Endometrium (tissue), 2 donors: ENCODE results near the gene CDCA3.

Source experiments
- FAIRE-seq: peaks from 2 replicates; lab custom pipeline; 2012; peaks lifted over from hg19 to GRCh38; lab: Jason Lieb, UNC
- donor health status: control.
- donor health status: control.

CDCA3 gene

DNA sequence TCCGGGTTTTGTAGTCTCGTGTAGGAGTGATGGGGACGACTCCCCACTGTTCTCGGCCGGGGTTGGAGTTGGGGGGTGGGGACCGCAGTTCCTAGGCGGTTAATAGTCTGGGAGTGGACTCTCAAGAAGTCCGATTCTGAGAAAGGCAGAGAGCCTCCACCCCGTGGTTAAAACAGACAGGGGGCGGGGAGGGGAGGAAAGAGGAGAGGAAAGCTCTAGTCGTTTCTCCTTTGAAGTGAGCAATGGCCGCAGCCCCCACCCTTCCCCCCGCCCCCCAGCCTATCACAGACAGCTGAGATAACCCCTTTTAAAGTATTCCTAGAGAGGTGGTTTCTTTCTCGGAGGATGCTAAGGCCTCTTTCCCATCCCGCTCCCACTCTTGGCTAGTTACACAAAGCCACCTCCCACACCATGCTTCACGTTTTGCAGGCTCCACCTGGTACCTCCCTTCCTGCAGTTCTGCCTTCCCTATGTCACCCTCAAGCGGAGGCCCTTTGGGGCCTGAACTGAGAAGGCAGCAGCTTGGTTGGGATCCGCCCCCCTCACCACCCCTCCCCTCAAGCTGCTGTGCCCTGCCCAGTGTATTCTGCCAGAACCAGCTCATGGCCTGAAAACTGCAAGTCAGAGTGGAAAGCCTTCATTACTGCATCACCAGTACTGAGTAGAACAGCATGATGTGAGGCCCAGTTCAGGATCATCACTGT, 1.7 kb upstream of the CDCA3 start:
- no peak for FAIRE-seq

DNA sequence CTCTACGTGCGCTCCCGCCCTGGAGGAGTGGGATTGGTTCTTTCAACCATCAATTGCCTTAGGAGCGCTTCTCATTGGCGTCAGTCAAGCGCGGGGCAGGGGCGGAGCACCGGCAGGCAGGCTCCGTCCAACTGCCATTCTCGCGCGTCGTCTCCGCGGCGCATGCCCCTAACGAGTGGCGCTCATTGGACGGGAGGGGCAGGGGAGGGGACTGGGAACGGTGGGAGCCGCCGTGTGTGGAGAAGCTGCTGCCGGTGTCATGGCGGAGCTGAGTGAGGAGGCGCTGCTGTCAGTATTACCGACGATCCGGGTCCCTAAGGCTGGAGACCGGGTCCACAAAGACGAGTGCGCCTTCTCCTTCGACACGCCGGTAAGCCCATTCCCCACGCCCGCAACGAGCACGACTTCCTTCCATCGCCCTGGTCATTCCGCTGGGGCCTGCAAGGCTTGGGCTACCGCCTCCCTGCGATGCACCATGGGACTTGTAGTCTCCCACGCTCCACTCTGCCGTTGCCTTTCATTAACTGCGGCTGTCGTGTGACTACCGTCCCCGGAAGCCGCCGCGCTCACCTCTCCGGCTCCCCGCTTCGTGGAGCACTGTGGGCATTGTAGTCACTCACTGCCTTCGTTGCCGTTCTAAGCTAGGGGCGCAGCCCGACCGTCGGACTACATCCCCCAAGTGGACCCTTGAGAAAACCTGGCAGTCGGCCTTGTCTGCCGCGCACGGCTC, 1.0 kb upstream of the CDCA3 start, which contains the start of gene USP5:
USP5 (plus strand) TSS at position 230 of the 730 bp plus-strand sequence; CDS start at position 260, 30 bp downstream.
- FAIRE-seq = peak; percentile 98

GRCh38 chr12:6850796-6851152, 312 bp downstream of the CDCA3 start:
- FAIRE-seq = no peak

DNA sequence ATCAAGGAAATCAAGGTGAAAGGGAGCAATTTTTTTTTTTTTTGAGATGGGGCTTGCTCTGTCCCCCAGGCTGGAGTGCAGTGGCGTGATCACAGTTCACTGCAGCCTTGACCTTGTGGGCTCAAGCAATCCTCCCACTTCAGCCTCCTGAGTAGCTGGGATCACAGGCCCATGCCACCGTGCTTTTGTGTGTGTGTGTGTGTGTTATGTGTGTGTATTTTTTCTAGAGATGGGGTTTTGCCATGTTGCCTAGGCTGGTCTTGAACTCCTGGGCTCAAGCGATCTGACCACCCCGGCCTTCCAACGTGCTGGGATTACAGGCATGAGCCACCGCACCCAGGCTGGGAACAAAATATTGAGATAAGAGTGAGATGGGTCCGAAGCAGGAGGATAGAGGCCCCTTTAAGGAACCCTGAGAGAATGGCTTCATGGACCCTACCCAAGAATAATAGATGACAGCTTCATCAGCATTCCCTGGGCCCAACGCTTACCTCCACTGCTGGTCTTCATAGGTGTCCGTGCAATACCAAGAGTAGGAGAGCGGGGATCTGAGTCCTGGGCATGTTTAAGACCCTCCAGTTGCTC, 1.0 kb downstream of the CDCA3 start:
- FAIRE-seq = no peak

DNA sequence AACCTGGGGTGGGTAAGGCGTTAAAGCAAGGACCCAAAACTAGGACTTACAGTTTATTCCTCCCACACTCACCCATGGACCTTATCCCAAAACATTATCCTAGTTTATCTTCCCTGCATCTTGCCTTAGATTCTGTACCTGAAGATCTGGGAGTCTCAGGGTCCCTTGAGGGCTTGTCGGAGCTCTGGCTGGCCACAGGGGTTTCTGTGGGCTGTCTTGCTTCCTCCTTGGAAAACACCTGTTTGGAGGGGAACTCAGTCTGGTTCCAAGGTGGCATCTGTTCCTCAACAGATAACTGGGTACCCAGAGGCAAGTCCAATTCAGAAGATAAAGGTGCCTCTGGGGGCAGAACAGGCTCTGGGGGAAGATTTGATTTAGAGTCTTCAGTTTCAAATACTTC, 1.7 kb downstream of the CDCA3 start:
- no peak for FAIRE-seq

DNA sequence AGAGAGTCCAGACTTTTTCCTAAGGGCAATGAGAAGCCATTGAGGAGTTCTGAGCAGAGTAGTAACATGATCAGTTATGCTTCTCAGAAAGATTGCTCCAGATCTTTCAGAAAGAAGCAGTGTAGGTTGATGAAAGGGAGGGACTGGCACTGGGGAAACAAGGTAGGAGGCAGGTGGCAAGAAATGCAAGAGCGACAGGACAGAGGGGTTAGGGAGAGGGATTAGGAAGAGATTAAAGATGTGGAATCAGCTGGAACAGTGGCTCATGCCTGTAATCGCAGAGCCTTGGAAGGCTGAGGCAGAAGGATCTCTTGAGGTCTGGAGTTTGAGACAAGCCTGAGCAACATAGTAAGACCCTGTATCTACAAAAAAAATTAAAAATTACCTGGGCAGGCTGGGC, 3.4 kb downstream of the CDCA3 start:
- FAIRE-seq = no peak

GRCh38 chr12:6846316-6846869, 4.7 kb downstream of the CDCA3 start:
- no peak for FAIRE-seq

DNA sequence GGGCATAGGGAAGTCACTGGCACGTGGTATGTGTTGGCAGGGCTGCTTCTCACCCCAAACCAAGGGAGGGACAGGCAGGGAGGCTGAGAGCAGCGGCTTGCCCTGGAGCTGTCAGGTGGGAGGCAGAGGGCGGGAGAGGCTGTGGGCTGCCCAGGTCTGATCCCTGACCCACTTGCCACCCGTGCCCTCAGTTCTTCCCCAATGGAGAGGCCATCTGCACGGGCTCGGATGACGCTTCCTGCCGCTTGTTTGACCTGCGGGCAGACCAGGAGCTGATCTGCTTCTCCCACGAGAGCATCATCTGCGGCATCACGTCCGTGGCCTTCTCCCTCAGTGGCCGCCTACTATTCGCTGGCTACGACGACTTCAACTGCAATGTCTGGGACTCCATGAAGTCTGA, 5.7 kb downstream of the CDCA3 start:
- FAIRE-seq = no peak

- no peak for FAIRE-seq
These were observed 7.8 kb downstream of the CDCA3 start for GRCh38 chr12:6843118-6843902.

- no peak for FAIRE-seq
These were observed 9.0 kb downstream of the CDCA3 start for GRCh38 chr12:6842075-6842474.

DNA sequence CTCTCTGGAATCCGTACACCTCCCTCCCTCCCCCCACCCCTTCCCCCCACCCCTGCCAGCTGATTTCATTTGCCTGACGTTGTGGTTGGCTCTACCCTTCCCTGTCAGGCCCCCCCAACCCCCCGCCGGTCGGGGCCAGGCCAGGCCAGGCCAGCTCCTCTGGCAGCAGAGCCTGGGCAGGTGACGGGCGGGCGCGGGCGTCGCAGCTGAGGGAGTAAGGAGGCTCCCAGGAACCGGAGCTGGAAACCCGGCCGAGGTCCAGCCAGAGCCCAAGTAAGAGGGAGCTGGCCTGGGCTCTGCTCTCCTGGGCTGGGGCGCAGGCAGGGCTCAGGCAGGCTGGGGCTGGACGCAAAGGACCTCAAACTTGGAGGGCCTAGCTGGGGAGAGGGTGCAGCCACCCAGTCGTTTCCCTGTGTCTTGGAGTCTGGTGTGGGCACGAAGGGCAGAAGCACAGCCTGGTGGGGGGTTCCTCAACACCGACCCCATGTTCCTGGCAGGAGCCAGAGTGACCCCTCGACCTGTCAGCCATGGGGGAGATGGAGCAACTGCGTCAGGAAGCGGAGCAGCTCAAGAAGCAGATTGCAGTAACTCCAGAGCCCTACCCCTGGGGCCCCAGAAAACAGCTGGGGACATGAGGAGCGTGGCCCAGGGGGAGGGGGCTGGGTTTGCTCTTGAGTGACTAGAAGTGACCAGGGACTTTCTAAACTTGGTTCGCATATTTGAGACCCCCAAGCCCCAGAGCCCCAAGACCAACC, 10.1 kb downstream of the CDCA3 start, which contains the start of gene GNB3:
GNB3 (plus strand) TSS at position 165 of the 755 bp plus-strand sequence; CDS start at position 528, 363 bp downstream.
- no peak for FAIRE-seq

DNA sequence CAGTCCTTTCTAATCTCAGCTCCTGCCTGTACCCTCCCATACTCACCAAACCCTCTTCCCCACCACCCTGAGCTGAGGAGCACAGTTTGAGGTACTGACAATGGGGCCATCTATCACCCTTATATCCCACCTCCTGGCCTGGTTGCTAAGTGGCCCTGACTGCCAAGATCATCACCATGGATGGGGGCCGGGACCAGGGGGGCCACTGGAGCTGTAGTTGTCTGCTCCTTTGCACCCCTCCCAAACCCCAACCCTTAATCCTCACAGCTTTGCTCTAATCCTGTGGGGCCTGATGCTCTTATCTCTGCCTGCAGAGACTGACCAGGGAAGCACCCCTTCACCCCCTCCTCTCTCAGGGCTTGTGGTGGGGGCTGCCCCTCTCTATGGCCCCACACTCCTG, 10.8 kb downstream of the CDCA3 start:
- no peak for FAIRE-seq

- FAIRE-seq = no peak
These were observed 11.4 kb downstream of the CDCA3 start for GRCh38 chr12:6839482-6840201.

GRCh38 chr12:6838854-6839253, 12.2 kb downstream of the CDCA3 start:
- no peak for FAIRE-seq

GRCh38 chr12:6837370-6838060, 13.6 kb downstream of the CDCA3 start:
- FAIRE-seq = no peak

DNA sequence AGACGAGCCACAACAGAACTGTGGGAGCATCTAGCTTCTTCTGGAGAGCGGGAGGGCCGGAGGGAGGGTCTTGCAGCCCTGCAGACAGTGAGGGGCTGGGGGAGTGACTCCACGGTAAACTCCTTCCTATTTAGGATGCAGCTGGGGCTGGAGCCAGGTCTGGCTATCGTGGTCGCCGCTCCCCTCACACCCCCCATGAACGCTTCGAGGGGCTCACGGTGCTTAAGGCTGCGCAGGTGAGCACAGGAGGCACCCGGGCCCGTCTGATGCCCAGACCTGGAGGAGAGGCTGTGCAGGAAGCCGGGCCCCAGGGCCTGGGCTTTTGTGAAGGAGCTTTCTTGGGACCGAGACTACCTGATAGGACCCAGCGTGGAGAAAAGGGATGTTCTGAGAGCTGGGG, 14.2 kb downstream of the CDCA3 start:
- FAIRE-seq = no peak

- no peak for FAIRE-seq
These were observed 16.2 kb downstream of the CDCA3 start for GRCh38 chr12:6834873-6835272.

GRCh38 chr12:6834254-6834653, 16.8 kb downstream of the CDCA3 start:
- FAIRE-seq = no peak

DNA sequence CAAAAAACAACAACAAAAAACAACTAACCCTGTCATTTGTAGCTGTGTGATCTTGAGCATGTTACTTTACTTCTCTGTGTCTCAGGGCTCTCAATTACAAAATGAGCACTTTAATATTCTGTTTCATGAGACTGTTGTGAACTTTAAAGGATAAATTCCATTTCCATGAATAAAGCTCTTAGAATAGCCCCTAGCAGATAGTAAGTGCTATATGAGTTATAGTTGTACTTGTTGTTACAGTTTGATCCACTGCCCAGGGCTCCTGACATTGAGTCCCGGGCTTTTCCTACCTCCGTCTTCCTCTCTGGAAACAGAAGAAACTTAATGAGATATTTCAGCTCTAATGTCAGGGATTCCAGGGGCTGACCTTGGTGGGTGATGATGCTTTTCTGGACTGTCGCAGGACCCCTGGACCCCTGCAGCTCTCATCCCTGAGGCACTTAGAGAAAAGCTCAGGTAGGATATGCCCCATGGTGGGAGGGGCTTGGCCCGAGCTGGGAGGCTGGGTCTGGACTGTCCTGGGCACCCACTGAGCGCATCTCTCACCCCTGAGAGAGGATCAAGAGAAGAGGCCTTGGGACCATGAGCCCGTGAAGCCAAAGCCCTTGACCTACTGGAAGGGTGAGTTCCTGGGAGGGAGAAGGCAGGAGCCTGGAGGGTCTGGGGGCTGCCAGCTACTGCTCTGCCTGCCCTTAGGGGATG, 17.7 kb downstream of the CDCA3 start:
- no peak for FAIRE-seq
